ENCODE results near the gene SPINK7.

Gene SPINK7

GRCh38 chr5:148347706-148348105 lies 35.5 kb downstream of the SPINK7 start:
- TF ChIP-seq, protein P1, sequence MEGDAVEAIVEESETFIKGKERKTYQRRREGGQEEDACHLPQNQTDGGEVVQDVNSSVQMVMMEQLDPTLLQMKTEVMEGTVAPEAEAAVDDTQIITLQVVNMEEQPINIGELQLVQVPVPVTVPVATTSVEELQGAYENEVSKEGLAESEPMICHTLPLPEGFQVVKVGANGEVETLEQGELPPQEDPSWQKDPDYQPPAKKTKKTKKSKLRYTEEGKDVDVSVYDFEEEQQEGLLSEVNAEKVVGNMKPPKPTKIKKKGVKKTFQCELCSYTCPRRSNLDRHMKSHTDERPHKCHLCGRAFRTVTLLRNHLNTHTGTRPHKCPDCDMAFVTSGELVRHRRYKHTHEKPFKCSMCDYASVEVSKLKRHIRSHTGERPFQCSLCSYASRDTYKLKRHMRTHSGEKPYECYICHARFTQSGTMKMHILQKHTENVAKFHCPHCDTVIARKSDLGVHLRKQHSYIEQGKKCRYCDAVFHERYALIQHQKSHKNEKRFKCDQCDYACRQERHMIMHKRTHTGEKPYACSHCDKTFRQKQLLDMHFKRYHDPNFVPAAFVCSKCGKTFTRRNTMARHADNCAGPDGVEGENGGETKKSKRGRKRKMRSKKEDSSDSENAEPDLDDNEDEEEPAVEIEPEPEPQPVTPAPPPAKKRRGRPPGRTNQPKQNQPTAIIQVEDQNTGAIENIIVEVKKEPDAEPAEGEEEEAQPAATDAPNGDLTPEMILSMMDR (IDR thresholded peaks at IDR 0.05): no peak
- no peak for DNase-seq (ENCODE audit: low spot score)

GRCh38 chr5:148352696-148353095 lies 40.5 kb downstream of the SPINK7 start:
- no peak overlapping the region for H3K4me3 ChIP-seq
- no peak for DNase-seq (ENCODE audit: low spot score)
- TF ChIP-seq, protein P1 (IDR thresholded peaks at IDR 0.05): no peak
- no peak overlapping the region for H3K27ac ChIP-seq

More at GRCh38 chr5:148347706-148348105, 35.5 kb downstream of the SPINK7 start:
- Histone ChIP-seq H3K4me3 (no peak overlapping the region), H3K27ac (no peak overlapping the region)

GRCh38 chr5:148353634-148354033 lies 41.4 kb downstream of the SPINK7 start:
- no peak for DNase-seq (ENCODE audit: low spot score)
- no peak overlapping the region for H3K27ac ChIP-seq
- TF ChIP-seq, protein P1 (IDR thresholded peaks at IDR 0.05): no peak
- H3K4me3 ChIP-seq: no peak overlapping the region

GRCh38 chr5:148364343-148364742 lies 52.1 kb downstream of the SPINK7 start:
- Histone ChIP-seq H3K27ac (no peak overlapping the region), H3K4me3 (no peak overlapping the region)
- TF ChIP-seq, protein P1 (IDR thresholded peaks at IDR 0.05): no peak
- DNase-seq (ENCODE audit: low spot score): no peak

Measured in coronary artery (tissue), 2 donors.